ENCODE results near the gene KIAA0319L.

GRCh38 chr1:35443768-35444518 is 113.3 kb downstream of the KIAA0319L start:
- TF ChIP-seq CTCF (conservative IDR thresholded peaks at IDR 0.05; ENCODE audit: low read depth, low read length) (peak; percentile 35; the same call in 1 of the 2 replicates), EZH2 (IDR thresholded peaks at IDR 0.05; ENCODE audit: low read length, unreplicated experiment) (no peak), EZH2phosphoT487 (IDR thresholded peaks at IDR 0.05; ENCODE audit: borderline replicate concordance, low read length) (no peak)

Data from PC-3 (cell line).